ENCODE results near the gene TTLL5. TPM values are rescaled to one million over a fixed set of nuclear protein-coding genes. Genes with fewer than 3 reads are reported as not detected.

Gene TTLL5
- total and polyA plus RNA-seq, 10 of the 15 experiments (the other 5 are each of a cell fraction or from before 2014, with no cell fraction given) = 3.2 to 25.9 (median 13.8) TPM

GRCh38 chr14:75645056-75645455 lies 16.0 kb upstream of the TTLL5 start (continued):
- TF ChIP-seq ZBTB11 (CRISPR knock-in tag; IDR thresholded peaks at IDR 0.05) = no peak
- TF ChIP-seq, protein P1, sequence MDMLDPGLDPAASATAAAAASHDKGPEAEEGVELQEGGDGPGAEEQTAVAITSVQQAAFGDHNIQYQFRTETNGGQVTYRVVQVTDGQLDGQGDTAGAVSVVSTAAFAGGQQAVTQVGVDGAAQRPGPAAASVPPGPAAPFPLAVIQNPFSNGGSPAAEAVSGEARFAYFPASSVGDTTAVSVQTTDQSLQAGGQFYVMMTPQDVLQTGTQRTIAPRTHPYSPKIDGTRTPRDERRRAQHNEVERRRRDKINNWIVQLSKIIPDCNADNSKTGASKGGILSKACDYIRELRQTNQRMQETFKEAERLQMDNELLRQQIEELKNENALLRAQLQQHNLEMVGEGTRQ (IDR thresholded peaks at IDR 0.05; ENCODE audit: borderline replicate concordance, low read depth, low read length) = no peak
- TF ChIP-seq JUND (IDR thresholded peaks at IDR 0.05; ENCODE audit: low read depth, low read length) = no peak
- no peak for TF ChIP-seq SIX5 (IDR thresholded peaks at IDR 0.05; ENCODE audit: low read depth, low read length, severe bottlenecking)

- no peak for FAIRE-seq
- no peaks in the 10 kb centered on the region for H3K9me3 ChIP-seq (replicated peaks; ENCODE audit: control insufficient read depth, insufficient read depth, low read length)
- no peak for ATAC-seq
- H2AFZ ChIP-seq (ENCODE audit: control insufficient read depth, low read depth, low read length) = no peak overlapping the region
- no peak overlapping the region for H3K27ac ChIP-seq (ENCODE audit: control insufficient read depth, insufficient read depth)
- RAD21 ChIA-PET (ENCODE audit: unreplicated experiment) = interaction anchor here (1.7 kb wide), 1 partner anchor 69 kb away, joined by 5 read pairs; no protein-coding TSS in a partner anchor
- H4K20me1 ChIP-seq (ENCODE audit: control insufficient read depth, insufficient read depth) = no peaks in the 10 kb centered on the region
- no peak for DNase-seq (ENCODE audit: low read depth, low spot score)
- no TSS peak for BruUV-seq (replicated peaks)
- TF ChIP-seq CREM (IDR thresholded peaks at IDR 0.05; ENCODE audit: low read depth) (no peak), ZNF274 (IDR thresholded peaks at IDR 0.05; ENCODE audit: insufficient read depth, insufficient read length) (no peak), POLR2A (IDR thresholded peaks at IDR 0.05; ENCODE audit: low read depth, low read length) (no peak), BRCA1 (IDR thresholded peaks at IDR 0.05; ENCODE audit: low read depth, low read length) (no peak), CEBPB (IDR thresholded peaks at IDR 0.05; ENCODE audit: borderline replicate concordance in 1 of 2, low read depth in 2 of 2, low read length in 2 of 2) (no peak)
- H3K4me1 ChIP-seq (ENCODE audit: control insufficient read depth, insufficient read depth, low read length) = no peaks in the 10 kb centered on the region
- H3K79me2 ChIP-seq (ENCODE audit: control insufficient read depth, insufficient read depth, low read length) = no peaks in the 10 kb centered on the region
- SMC1A ChIA-PET (ENCODE audit: uncharacterized antibody, unreplicated experiment) = interaction anchor here (0.8 to 2.5 kb wide), 5 partner anchors 9 to 69 kb away, joined by 3 to 15 read pairs (median 3); partner anchors contain the start of gene FLVCR2
- WGBS (ENCODE audit: insufficient coverage, insufficient replicate concordance, low lambda C conversion rate, missing lambda C conversion rate) = 93% methylated on average over 6 of the region's 6 CpGs
- intact Hi-C loops (cut with micrococcal nuclease; ENCODE audit: unreplicated experiment) = no loop called here
- in situ Hi-C loops (cut with MboI) = no loop called here
- no peak overlapping the region for H3K9ac ChIP-seq (ENCODE audit: control insufficient read depth, insufficient read depth, low read length)
- POLR2A ChIA-PET = interaction anchor here (1.7 kb wide), 1 partner anchor 10 kb away, joined by 10 read pairs; no protein-coding TSS in a partner anchor
- H3K4me2 ChIP-seq (ENCODE audit: control insufficient read depth, insufficient read depth) = no peak overlapping the region
- H3K4me3 ChIP-seq = no peak overlapping the region
- H3K36me3 ChIP-seq (ENCODE audit: control insufficient read depth in 2 of 2, insufficient read depth in 2 of 2, low read length in 1 of 2) = peaks cover 3 to 10% of the 10 kb centered on the region in 2 experiments
- no peaks in the 10 kb centered on the region for H3K27me3 ChIP-seq (replicated peaks in 1 of 2; ENCODE audit: control insufficient read depth in 2 of 2, insufficient read depth in 2 of 2, low read length in 1 of 2)
- CTCF ChIA-PET = interaction anchor here (1.3 to 3.3 kb wide), 4 partner anchors 8 to 69 kb away, joined by 3 to 18 read pairs (median 6); partner anchors contain the start of gene FLVCR2
Observed at GRCh38 chr14:75646762-75647161, 14.3 kb upstream of the TTLL5 start.
